ENCODE data around the gene SLC39A6. TPM values are rescaled to one million over a fixed set of nuclear protein-coding genes. Genes with fewer than 3 reads are reported as not detected.
"Not testable (repeated sequence)": the region's sequence is repeated elsewhere in the genome, so short reads cannot be mapped to it uniquely, and the experiment has no call there.

Gene SLC39A6
- total and polyA plus RNA-seq, 8 donors, result 2.9 to 24.5 (median 16.4) TPM

DNA sequence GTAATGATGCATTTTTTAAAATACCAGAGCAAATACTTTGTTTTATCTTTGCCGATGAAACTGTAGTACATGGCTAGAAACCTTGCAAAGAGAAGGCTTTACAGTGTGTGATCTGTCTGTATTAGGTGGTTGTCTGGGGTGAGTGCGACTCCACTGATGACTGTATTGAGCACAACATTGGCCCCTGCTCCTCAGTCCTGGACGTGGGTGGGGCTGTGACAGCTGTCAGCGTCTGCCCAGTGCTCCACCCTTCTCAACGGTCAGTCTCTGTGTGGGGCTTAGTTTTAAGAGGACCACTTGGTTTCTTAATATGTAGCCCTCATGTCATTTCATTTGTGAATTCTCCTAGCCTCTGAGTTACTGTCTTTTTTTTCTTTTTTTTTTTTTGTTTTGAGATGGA lies 40.8 kb upstream of the SLC39A6 start:
- H3K27ac ChIP-seq, result no peak overlapping the region
- H3K4me3 ChIP-seq, result no peak overlapping the region
- TF ChIP-seq, protein P1, sequence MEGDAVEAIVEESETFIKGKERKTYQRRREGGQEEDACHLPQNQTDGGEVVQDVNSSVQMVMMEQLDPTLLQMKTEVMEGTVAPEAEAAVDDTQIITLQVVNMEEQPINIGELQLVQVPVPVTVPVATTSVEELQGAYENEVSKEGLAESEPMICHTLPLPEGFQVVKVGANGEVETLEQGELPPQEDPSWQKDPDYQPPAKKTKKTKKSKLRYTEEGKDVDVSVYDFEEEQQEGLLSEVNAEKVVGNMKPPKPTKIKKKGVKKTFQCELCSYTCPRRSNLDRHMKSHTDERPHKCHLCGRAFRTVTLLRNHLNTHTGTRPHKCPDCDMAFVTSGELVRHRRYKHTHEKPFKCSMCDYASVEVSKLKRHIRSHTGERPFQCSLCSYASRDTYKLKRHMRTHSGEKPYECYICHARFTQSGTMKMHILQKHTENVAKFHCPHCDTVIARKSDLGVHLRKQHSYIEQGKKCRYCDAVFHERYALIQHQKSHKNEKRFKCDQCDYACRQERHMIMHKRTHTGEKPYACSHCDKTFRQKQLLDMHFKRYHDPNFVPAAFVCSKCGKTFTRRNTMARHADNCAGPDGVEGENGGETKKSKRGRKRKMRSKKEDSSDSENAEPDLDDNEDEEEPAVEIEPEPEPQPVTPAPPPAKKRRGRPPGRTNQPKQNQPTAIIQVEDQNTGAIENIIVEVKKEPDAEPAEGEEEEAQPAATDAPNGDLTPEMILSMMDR (IDR thresholded peaks at IDR 0.05), result no peak
- no peaks in the 10 kb centered on the region for H3K9me3 ChIP-seq
- ATAC-seq (no peak), DNase-seq (no peak), FAIRE-seq (no peak)
- whole genome bisulfite sequencing, 2 donors, result 89 to 93% methylated on average over 5 of the region's 5 CpGs
- intact Hi-C loops (cut with DNase I), result no loop called here
- H3K4me1 ChIP-seq, result no peaks in the 10 kb centered on the region
- no peaks in the 10 kb centered on the region for H3K27me3 ChIP-seq
- peaks cover 2 to 47% (median 4%) of the 10 kb centered on the region in 3 donors for H3K36me3 ChIP-seq

DNA sequence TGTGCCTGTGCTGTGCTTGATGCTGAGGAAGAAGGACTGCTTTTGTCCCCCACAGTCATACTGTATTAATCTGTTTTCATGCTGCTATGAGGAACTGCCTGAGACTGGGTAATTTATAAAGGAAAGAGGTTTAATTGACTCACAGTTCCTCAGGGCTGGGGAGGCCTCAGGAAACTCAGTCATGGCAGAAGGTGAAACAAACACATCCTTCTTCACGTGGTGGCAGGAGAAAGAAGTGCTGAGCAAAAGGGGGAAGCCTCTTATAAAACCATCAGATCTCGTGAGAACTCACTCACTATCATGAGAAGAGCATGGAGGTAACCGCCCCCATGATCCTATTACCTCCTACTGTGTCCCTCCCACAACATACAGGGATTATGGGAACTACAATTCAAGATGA lies 39.2 kb upstream of the SLC39A6 start:
- H3K9me3 ChIP-seq; FAIRE-seq; H3K27me3 ChIP-seq; DNase-seq; H3K4me3 ChIP-seq; ATAC-seq; H3K4me1 ChIP-seq; H3K27ac ChIP-seq; intact Hi-C loops (cut with DNase I): not testable (repeated sequence)
- H3K36me3 ChIP-seq, result peaks cover 2 to 52% (median 4%) of the 10 kb centered on the region in 3 donors
- WGBS, 2 donors, result 92 to 98% methylated on average over 3 of the region's 3 CpGs

DNA sequence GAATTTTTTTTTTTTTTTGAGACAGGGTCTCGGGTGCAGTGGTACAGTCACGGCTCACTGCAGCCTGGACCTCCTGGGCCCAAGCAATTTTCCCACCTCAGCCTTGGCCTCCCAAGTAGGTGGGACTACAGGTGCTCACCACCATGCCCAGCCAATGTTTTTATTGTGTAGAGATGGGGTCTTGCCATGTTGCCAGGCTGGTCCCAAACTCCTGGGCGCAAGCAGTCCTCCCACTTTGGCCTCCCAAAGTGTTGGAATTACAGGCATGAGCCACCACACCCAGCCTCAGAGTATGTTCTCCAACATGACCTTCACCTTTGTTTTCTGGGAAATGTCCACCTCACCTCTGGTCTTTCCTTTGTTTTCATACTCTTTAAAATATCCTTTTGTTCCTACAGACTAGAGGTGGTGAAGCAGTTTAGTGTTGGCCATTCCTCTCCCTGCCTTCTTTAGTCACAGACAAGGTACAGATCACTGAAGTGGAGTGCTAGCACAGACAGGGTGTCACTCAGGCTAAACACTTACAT lies 38.6 kb upstream of the SLC39A6 start:
- Histone ChIP-seq H3K4me1 (no peaks in the 10 kb centered on the region), H3K27me3 (no peaks in the 10 kb centered on the region), H3K27ac (no peak overlapping the region), H3K9me3 (no peaks in the 10 kb centered on the region), H3K36me3 (peaks cover 2 to 52% (median 4%) of the 10 kb centered on the region in 3 donors), H3K4me3 (no peak overlapping the region)
- DNase-seq (no peak), FAIRE-seq (no peak), ATAC-seq (no peak)
- intact Hi-C loops (cut with DNase I), result no loop called here
- TF ChIP-seq, protein P1 (IDR thresholded peaks at IDR 0.05), result no peak
- 98 to 100% methylated on average over 3 of the region's 3 CpGs for WGBS, 2 donors

DNA sequence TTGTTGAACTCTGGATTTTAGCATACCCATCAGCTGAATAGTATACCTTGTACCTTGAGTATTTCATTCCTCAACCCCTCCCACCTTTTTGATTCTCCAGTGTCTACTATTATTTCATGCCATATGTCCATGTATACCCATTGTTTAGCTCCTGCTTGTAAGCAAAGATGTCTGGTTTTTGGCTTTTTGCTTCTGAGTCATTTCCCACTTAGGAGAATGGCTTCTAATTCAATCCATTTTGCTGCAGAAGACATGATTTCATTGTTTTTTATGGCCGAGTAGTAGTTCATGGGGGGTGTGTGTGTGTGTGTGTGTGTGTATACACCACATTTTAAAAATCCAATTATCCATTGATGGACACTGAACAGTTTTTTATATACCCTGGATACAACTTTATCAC lies 33.8 kb upstream of the SLC39A6 start:
- WGBS, 2 donors, result 92 to 93% methylated on average over 1 of the region's 1 CpG
- DNase-seq, result no peak
- Histone ChIP-seq H3K36me3 (peaks cover 3 to 59% (median 18%) of the 10 kb centered on the region in 3 donors), H3K27me3 (no peaks in the 10 kb centered on the region), H3K9me3 (no peaks in the 10 kb centered on the region), H3K4me3 (no peak overlapping the region), H3K4me1 (no peaks in the 10 kb centered on the region), H3K27ac (no peak overlapping the region)
- TF ChIP-seq, protein P1 (IDR thresholded peaks at IDR 0.05), result no peak
- intact Hi-C loops (cut with DNase I), result no loop called here
- no peak for FAIRE-seq
- no peak for ATAC-seq

DNA sequence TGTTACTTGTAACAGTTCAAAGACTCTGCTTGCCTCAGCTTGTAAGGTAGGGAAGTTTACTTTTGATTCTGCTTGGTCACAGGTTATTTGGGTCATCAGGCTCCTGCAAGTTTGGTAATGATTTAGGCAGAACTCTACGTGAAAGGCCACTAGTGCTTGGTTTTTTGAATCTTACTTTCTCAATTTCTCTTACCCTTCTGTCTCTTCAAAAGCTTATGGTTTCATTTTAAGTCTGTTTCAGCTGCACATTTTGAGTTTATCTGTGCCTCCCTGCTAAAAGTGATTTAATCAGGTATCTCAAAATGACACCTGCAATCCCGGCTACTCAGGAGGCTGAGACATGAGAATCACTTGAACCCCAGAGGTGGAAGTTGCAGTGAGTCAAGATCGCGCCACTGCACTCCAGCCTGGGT lies 31.8 kb upstream of the SLC39A6 start:
- TF ChIP-seq, protein P1 (IDR thresholded peaks at IDR 0.05), result no peak
- Histone ChIP-seq H3K27me3 (no peaks in the 10 kb centered on the region), H3K36me3 (peaks cover 3 to 59% (median 22%) of the 10 kb centered on the region in 3 donors), H3K4me1 (no peaks in the 10 kb centered on the region), H3K4me3 (no peak overlapping the region), H3K27ac (no peak overlapping the region), H3K9me3 (no peaks in the 10 kb centered on the region)
- 90 to 91% methylated on average over 4 of the region's 4 CpGs for WGBS, 2 donors
- intact Hi-C loops (cut with DNase I), result no loop called here
- ATAC-seq, result no peak
- no peak for FAIRE-seq
- DNase-seq, result no peak

Measured in pancreas (tissue), 10 donors.